Endothelial cell of umbilical vein (primary cell): ENCODE measurements around the gene NTRK2. TPM values are rescaled to one million over a fixed set of nuclear protein-coding genes. Genes with fewer than 3 reads are reported as not detected.

Experiments used
- BruUV-seq: library from RNA; stranded (reverse); fragments of 400-500 nt; replicated peaks from 2 replicates; lab custom pipeline; 2021; lab: Mats Ljungman, UMichigan
- CTCF ChIA-PET: fragments of 300-600, 350-600 bp; sonication (Branson Sonifier 250); formaldehyde crosslinking; loops from one replicate; lab custom pipeline; 2021; ENCODE audit warnings: antibody characterized with exemption, inconsistent platforms; lab: Charles Lee
- POLR2A ChIA-PET: fragments of 300-600, 350-600 bp; sonication (Branson Sonifier 250); formaldehyde crosslinking; loops from one replicate; lab custom pipeline; 2021; ENCODE audit warnings: antibody characterized with exemption, inconsistent platforms; lab: Charles Lee
- DNase-seq: peaks from one replicate; pipeline ENCODE4 v3.0.0-alpha.2; 2011; ENCODE audit warnings: low read depth, low spot score
- FAIRE-seq: peaks from 2 replicates; lab custom pipeline; 2011; peaks lifted over from hg19 to GRCh38; lab: Jason Lieb, UNC
- H2AFZ ChIP-seq: 2 replicates; pipeline ENCODE4 v1.6.0; 2012; ENCODE audit warnings: low read depth, low read length, control low read depth, inconsistent platforms
- H3K27ac ChIP-seq: 2 replicates; pipeline ENCODE4 v1.5.1; 2011; ENCODE audit warnings: low read depth, mild to moderate bottlenecking, control low read depth, low read length, moderate library complexity; ENCODE audit not compliant: insufficient read depth
- H3K27me3 ChIP-seq, 2 experiments: 2 replicates each; pipeline versions ENCODE4 v1.6.0 to v1.6.1; 2011; ENCODE audit warnings: low read length in 2 of 2, mixed read lengths in 1 of 2; ENCODE audit not compliant: control insufficient read depth in 2 of 2, insufficient read depth in 2 of 2
- H3K36me3 ChIP-seq, 2 experiments: 2 replicates in 1 of 2; 3 replicates in 1 of 2; pipeline ENCODE4 v1.5.1; 2011; ENCODE audit warnings: low read length in 2 of 2, mild to moderate bottlenecking in 1 of 2, moderate library complexity in 1 of 2; ENCODE audit not compliant: control insufficient read depth in 2 of 2, insufficient read depth in 2 of 2; ENCODE audit errors: extremely low read depth in 1 of 2
- H3K4me1 ChIP-seq: 3 replicates; pipeline ENCODE4 v1.5.1; 2011; ENCODE audit warnings: mild to moderate bottlenecking, low read length; ENCODE audit not compliant: control insufficient read depth, insufficient read depth; ENCODE audit errors: extremely low read depth
- H3K4me2 ChIP-seq: 2 replicates; pipeline ENCODE4 v1.6.1; 2011; ENCODE audit warnings: low read length, control low read depth, mixed read lengths; ENCODE audit not compliant: insufficient read depth
- H3K4me3 ChIP-seq, 3 experiments: fragments of 200-600 bp in 1 of 3; sonication (generic), shearing (Covaris generic) in 1 of 3; replicated peaks in 1 of 3; 2 replicates each; pipeline ENCODE4 v1.5.1; 2011 to 2016; ENCODE audit warnings: control low read depth in 3 of 3, low read length in 3 of 3, mild to moderate bottlenecking in 2 of 3, inconsistent platforms in 1 of 3, low read depth in 1 of 3, moderate library complexity in 1 of 3; ENCODE audit not compliant: insufficient read depth in 1 of 3
- H3K79me2 ChIP-seq: 2 replicates; pipeline ENCODE4 v1.6.0; 2012; ENCODE audit warnings: low read length, inconsistent platforms; ENCODE audit not compliant: control insufficient read depth, insufficient read depth
- H3K9ac ChIP-seq: replicated peaks from 2 replicates; pipeline ENCODE3; 2011; ENCODE audit warnings: low read length, control low read depth; ENCODE audit not compliant: insufficient read depth; ENCODE audit errors: extremely low read depth
- H3K9me1 ChIP-seq: replicated peaks from 3 replicates; pipeline ENCODE4 v1.6.0; 2011; ENCODE audit warnings: mild to moderate bottlenecking, low read length; ENCODE audit not compliant: control insufficient read depth, insufficient read depth; ENCODE audit errors: extremely low read depth
- H3K9me3 ChIP-seq: replicated peaks from 2 replicates; pipeline ENCODE4 v1.5.1; 2012; ENCODE audit warnings: low read length, inconsistent platforms; ENCODE audit not compliant: control insufficient read depth, insufficient read depth
- H4K20me1 ChIP-seq: replicated peaks from 2 replicates; pipeline ENCODE3; 2011; ENCODE audit warnings: mild to moderate bottlenecking, low read length; ENCODE audit not compliant: control insufficient read depth, insufficient read depth; ENCODE audit errors: extremely low read depth
- CTCF ChIP-seq, 2 donors: IDR thresholded peaks; 1 replicate in 1 of 2; 2 replicates in 1 of 2; pipeline ENCODE4 v1.5.1; 2011; ENCODE audit warnings: low read length in 2 of 2, mild to moderate bottlenecking in 2 of 2, moderate library complexity in 2 of 2, control low read depth in 1 of 2, inconsistent platforms in 1 of 2, low read depth in 1 of 2; ENCODE audit not compliant: insufficient read depth in 1 of 2; ENCODE audit errors: extremely low read depth in 1 of 2
- EZH2 ChIP-seq: IDR thresholded peaks from 2 replicates; pipeline ENCODE4 v1.6.1; 2012; ENCODE audit warnings: borderline replicate concordance, low read depth, mild to moderate bottlenecking, moderate library complexity, low read length, inconsistent platforms; ENCODE audit not compliant: severe bottlenecking
- FOS ChIP-seq: IDR thresholded peaks from 2 replicates; pipeline ENCODE4 v1.6.1; 2011; ENCODE audit warnings: mild to moderate bottlenecking, low read length, moderate library complexity, borderline replicate concordance; ENCODE audit not compliant: insufficient read depth
- GATA2 ChIP-seq: IDR thresholded peaks from 2 replicates; pipeline ENCODE4 v1.7.0; 2011; ENCODE audit warnings: low read depth, mild to moderate bottlenecking, moderate library complexity, mixed read lengths, low read length; ENCODE audit not compliant: insufficient read length, insufficient read depth
- JUN ChIP-seq: IDR thresholded peaks from 2 replicates; pipeline ENCODE4 v1.6.1; 2011; ENCODE audit warnings: borderline replicate concordance, low read depth; ENCODE audit not compliant: insufficient read length, insufficient read depth
- MAX ChIP-seq: IDR thresholded peaks from 2 replicates; pipeline ENCODE4 v1.6.1; 2011; ENCODE audit not compliant: insufficient read depth, insufficient read length
- MYC ChIP-seq: IDR thresholded peaks from one replicate; pipeline ENCODE4 v1.6.1; 2011; ENCODE audit warnings: mild to moderate bottlenecking, low read depth, low read length
- POLR2A ChIP-seq: IDR thresholded peaks from 2 replicates; pipeline ENCODE4 v1.6.1; 2012; ENCODE audit warnings: low read depth, mild to moderate bottlenecking, control low read depth, low read length
- POLR2AphosphoS5 ChIP-seq: IDR thresholded peaks from 2 replicates; pipeline ENCODE4 v1.6.1; 2012; ENCODE audit warnings: low read depth, mild to moderate bottlenecking, control low read depth, low read length, moderate library complexity; ENCODE audit not compliant: insufficient read depth
- dilution Hi-C: fragments of 300-500 bp; cut with MboI; formaldehyde crosslinking; loops from one replicate; pipeline ENCODE4 v1.15.0; 2019; ENCODE audit warnings: low sequenced_read_pairs; ENCODE audit not compliant: extremely low pct_ligation_motif_present
- intact Hi-C: fragments of 100-400 bp; cut with micrococcal nuclease; formaldehyde crosslinking; loops from one replicate; pipeline ENCODE4 v1.10.0; 2022
- polyA plus RNA-seq, 4 experiments: library from polyadenylated mRNA; depleted of rRNA in 3 of 4; stranded (reverse) in 3 of 4; unstranded in 1 of 4; fragments of >200 nt; gene quantifications; 2 replicates each; pipeline versions ENCODE4 v1.2.1 to v1.2.3, GENCODE V29; 2011 to 2012; ENCODE audit warnings: missing spikeins in 1 of 4
- total RNA-seq: library from RNA; stranded (reverse); gene quantifications from 2 replicates; pipeline ENCODE4 v1.2.3, GENCODE V29; 2021

The NTRK2 gene
- total and polyA plus RNA-seq, 2 donors (not counting 3 experiments of a cell fraction or from before 2014, with no cell fraction given), result 0.01 to 0.13 TPM

GRCh38 chr9:84871983-84872382 lies 202.5 kb downstream of the NTRK2 start:
- peaks cover 15% of the 10 kb centered on the region for H3K4me1 ChIP-seq
- H3K4me2 ChIP-seq, result no peak overlapping the region
- H3K9ac ChIP-seq, result no peak overlapping the region
- FAIRE-seq, result no peak
- H3K9me3 ChIP-seq, result no peaks in the 10 kb centered on the region
- ChIA-PET CTCF (no interaction called here), POLR2A (no interaction called here)
- intact Hi-C loops (no loop called here), dilution Hi-C loops (no loop called here)
- DNase-seq, result no peak
- no peak overlapping the region for H3K4me3 ChIP-seq
- H3K9me1 ChIP-seq, result no peaks in the 10 kb centered on the region
- BruUV-seq, result no TSS peak
- TF ChIP-seq POLR2A (no peak), MYC (no peak), EZH2 (no peak), MAX (no peak), CTCF (IDR thresholded peaks at IDR 0.05; ENCODE audit: extremely low read depth in 1 of 2, insufficient read depth in 1 of 2, low read depth in 1 of 2, low read length in 2 of 2) (no peak), JUN (no peak), GATA2 (no peak), POLR2AphosphoS5 (no peak), FOS (no peak)
- H4K20me1 ChIP-seq, result no peaks in the 10 kb centered on the region
- H3K27me3 ChIP-seq, result no peaks in the 10 kb centered on the region
- H3K36me3 ChIP-seq, result no peaks in the 10 kb centered on the region
- no peaks in the 10 kb centered on the region for H3K79me2 ChIP-seq
- H2AFZ ChIP-seq, result no peak overlapping the region
- no peak overlapping the region for H3K27ac ChIP-seq
